Gastroesophageal sphincter (tissue), 3 donors: ENCODE data around the gene MAGOH.

Experiments
- EP300 ChIP-seq: sonication (generic); formaldehyde crosslinking; IDR thresholded peaks from one replicate; pipeline ENCODE4 v1.6.1; 2017; ENCODE audit warnings: antibody characterized with exemption, mild to moderate bottlenecking
- POLR2A ChIP-seq, 2 donors: fragments of 450-650 bp; IDR thresholded peaks; one replicate each; pipeline ENCODE4 v1.6.1; 2017; ENCODE audit warnings: antibody characterized with exemption in 2 of 2, mild to moderate bottlenecking in 2 of 2, moderate library complexity in 1 of 2
- TF ChIP-seq, protein P1 (sequence below), 4 experiments: fragments of 200-600 bp in 2 of 4; fragments of 450-650 bp in 2 of 4; sonication (generic) in 1 of 4; IDR thresholded peaks; one replicate each; pipeline ENCODE4 v1.5.1; 2017 to 2019; ENCODE audit warnings: antibody characterized with exemption in 4 of 4, mild to moderate bottlenecking in 2 of 4, moderate library complexity in 2 of 4

DNA sequence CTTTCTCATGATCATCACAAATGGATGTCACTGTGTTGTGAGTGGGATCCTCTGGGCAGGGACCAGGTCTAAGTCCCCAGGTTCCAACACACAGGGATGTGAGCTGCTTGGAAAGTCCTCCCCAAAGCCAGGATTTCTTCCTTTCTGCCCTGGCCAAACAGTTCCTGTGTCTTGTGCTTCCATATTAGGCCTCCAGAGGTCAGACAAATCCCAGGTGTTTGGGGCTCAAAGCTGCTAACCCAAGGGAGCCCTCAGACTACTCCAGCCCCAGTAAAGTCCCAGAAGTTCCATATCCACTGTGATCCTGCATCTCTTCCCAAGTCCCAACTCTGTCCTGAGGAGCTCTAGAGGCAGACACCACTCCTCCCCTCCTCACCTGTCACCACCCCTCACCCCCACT is 27.7 kb upstream of the MAGOH start:
- TF ChIP-seq, protein P1, sequence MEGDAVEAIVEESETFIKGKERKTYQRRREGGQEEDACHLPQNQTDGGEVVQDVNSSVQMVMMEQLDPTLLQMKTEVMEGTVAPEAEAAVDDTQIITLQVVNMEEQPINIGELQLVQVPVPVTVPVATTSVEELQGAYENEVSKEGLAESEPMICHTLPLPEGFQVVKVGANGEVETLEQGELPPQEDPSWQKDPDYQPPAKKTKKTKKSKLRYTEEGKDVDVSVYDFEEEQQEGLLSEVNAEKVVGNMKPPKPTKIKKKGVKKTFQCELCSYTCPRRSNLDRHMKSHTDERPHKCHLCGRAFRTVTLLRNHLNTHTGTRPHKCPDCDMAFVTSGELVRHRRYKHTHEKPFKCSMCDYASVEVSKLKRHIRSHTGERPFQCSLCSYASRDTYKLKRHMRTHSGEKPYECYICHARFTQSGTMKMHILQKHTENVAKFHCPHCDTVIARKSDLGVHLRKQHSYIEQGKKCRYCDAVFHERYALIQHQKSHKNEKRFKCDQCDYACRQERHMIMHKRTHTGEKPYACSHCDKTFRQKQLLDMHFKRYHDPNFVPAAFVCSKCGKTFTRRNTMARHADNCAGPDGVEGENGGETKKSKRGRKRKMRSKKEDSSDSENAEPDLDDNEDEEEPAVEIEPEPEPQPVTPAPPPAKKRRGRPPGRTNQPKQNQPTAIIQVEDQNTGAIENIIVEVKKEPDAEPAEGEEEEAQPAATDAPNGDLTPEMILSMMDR (IDR thresholded peaks at IDR 0.05), result no peak
- no peak for TF ChIP-seq POLR2A (IDR thresholded peaks at IDR 0.05)
- TF ChIP-seq EP300, result no peak
